ENCODE measurements around the gene MYH7B.

MYH7B gene

DNA sequence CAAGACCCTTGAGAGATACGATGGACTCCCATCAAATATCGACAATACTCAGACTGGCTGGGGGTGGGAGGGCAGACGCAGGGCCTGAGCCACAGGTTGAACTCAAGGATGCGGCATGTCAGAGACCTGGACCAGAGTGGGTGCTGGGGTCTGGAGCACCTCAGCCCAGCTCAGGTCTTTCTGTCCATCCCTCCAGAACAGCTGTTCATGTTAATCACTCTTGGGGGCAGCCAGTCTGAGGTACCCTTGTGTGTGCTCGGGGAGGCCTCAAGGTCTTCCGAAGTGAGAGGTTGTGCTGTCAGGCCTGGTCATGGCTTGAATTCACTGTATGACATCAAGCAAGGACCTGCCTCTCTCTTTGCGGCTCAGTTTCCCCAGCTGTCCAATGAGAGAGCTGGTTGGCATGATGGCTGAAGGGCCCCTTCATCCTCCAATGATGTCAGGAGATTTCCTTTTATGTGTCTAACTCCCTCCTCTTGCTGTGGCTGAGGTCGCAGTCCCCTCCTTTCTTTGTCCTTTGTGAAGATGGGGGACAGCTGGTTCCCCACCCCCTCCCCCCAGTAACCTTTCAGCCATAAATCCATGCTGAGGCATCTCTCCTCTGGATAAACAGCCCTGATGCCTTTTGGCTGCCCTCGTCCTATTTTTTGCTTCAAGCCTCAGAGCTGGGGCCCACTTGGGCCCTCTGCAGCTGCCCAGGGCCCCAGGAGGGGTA, 15.3 kb downstream of the MYH7B start:
- TF ChIP-seq, protein P1, sequence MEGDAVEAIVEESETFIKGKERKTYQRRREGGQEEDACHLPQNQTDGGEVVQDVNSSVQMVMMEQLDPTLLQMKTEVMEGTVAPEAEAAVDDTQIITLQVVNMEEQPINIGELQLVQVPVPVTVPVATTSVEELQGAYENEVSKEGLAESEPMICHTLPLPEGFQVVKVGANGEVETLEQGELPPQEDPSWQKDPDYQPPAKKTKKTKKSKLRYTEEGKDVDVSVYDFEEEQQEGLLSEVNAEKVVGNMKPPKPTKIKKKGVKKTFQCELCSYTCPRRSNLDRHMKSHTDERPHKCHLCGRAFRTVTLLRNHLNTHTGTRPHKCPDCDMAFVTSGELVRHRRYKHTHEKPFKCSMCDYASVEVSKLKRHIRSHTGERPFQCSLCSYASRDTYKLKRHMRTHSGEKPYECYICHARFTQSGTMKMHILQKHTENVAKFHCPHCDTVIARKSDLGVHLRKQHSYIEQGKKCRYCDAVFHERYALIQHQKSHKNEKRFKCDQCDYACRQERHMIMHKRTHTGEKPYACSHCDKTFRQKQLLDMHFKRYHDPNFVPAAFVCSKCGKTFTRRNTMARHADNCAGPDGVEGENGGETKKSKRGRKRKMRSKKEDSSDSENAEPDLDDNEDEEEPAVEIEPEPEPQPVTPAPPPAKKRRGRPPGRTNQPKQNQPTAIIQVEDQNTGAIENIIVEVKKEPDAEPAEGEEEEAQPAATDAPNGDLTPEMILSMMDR (IDR thresholded peaks at IDR 0.05): no peak

DNA sequence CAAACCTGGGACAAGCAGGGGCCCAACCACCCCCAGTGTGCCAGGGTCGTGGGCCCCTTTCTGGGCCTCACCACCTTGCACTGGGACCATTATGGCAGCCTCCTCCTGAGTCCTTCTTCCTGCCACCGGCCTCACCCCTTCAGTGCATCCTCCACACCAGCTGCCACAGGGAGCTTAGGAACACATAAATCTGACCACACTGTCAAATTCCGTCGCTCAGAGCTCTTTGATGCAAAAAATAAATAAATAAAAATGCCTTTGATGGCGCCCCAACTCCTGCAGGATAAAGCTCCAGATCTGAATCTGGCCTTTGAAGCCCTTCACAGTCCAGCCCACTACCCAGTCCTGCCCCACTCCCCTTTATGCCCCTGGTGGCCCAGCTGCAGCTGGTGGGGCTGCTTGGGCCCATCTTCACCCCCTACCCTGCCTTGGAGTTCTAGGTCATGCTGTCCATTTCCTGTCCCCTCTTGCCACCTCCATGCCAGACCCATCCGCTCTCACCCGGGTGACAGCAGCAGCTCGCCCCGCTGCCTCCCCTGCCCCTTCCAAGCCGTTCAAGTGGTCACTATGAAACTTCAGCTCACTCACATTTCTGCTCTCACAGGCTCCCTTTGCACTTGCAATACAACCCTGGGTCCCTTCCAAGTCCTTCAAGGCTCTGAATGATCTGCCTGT, 16.0 kb downstream of the MYH7B start:
- TF ChIP-seq, protein P1 (IDR thresholded peaks at IDR 0.05): no peak

DNA sequence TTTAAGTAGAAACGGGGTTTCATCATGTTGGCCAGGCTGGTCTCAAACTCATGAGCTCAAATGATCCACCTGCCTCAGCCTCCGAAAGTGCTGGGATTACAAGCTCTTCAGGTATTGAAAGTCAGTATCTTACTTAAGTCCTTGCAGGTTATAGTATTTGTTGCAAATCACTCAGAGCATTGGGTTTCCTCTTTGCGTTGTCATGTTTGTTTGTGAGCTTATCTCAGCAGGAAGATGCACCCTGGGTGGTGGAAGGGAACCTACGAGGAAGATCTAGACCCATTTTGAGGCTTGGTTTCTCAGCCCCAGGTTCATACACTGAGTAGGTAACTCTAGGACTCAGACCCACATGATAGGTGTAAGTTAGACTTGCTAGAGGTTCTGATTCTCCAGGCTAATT, 18.6 kb downstream of the MYH7B start:
- TF ChIP-seq, protein P1 (IDR thresholded peaks at IDR 0.05): no peak

DNA sequence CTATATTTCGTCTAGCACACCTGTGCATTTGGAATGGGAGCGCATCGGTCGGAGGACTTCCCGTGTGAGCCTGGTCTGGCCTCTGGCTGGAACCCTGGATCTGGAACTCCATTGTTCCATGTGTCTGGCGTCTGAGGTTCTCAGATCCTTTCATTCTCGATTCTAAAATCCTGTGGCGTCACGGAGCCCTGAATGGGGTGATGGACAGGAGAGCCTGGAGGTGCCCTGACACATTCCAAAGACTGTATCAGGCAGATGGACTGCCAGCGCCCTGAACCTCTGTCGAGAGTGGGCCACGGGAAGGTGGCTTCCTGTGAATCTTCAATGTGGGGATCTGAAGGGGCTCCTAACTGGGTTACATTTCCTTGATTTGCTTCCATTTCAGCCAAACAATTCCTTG, 20.6 kb downstream of the MYH7B start:
- TF ChIP-seq, protein P1 (IDR thresholded peaks at IDR 0.05): no peak

DNA sequence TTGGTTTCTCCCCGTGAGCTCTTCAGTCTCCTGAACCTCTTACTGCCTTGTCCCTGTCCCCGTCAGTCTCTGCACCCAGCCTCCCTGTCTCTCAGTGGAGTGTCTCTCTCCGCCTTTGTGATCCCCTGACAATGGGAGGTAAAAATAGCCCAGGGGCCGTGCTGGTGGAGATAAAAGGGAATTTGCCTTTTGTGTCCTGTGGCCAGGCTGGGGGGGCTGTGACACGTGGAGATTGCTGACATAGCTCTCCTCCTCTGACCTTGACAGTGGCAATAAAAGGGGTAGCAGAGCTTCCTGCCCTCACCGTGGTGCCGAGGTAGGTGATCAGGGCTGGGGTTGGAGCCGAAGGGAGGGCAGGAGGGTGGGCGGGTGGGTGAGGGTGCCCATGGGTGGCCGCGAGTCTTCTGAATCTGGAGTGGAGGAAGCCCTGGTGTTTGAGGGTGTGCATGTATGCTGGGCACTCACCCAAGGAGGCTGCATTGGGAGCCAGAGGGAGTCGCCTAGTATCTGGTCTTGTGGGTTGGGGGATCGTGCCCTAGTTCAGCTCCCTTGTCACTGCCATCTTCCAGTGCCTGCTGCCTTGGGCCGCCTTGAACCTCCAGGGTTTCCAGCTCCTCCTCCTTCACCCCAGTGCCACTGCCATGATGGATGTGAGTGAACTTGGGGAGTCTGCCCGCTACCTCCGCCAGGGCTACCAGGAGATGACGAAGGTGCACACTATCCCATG, 21.9 kb downstream of the MYH7B start:
- TF ChIP-seq, protein P1 (IDR thresholded peaks at IDR 0.05): no peak

DNA sequence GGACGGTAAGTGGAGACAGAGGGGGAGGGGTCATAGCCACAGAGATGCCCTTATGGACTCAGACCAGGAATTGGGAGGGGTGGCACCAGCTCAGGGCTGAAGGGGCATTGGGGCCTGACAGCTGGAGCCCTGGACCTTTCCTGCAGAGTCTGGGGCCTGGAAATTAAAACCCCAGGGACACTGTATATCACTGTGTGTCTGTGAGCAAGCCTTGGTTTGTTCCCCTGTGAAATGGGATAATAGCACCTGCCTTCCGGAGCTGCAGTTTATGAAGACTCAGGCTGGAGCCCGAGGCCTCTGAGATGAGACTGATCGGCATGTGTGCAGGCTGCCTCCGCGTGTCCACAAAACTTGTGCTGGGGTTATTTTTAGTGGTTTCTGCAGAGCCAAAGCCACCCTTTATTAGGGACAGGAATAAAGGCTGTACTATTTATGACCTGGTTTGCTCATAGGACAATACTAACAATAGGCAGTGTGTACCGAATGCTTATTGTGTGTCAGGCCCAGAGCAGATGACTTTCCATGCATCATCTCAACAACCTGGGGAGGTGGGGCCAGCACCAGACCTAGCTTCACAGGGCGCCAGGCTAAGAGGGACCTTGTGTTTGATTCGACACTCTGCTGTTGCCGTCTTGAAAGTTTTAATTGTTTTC, 22.6 kb downstream of the MYH7B start:
- TF ChIP-seq, protein P1 (IDR thresholded peaks at IDR 0.05): no peak

DNA sequence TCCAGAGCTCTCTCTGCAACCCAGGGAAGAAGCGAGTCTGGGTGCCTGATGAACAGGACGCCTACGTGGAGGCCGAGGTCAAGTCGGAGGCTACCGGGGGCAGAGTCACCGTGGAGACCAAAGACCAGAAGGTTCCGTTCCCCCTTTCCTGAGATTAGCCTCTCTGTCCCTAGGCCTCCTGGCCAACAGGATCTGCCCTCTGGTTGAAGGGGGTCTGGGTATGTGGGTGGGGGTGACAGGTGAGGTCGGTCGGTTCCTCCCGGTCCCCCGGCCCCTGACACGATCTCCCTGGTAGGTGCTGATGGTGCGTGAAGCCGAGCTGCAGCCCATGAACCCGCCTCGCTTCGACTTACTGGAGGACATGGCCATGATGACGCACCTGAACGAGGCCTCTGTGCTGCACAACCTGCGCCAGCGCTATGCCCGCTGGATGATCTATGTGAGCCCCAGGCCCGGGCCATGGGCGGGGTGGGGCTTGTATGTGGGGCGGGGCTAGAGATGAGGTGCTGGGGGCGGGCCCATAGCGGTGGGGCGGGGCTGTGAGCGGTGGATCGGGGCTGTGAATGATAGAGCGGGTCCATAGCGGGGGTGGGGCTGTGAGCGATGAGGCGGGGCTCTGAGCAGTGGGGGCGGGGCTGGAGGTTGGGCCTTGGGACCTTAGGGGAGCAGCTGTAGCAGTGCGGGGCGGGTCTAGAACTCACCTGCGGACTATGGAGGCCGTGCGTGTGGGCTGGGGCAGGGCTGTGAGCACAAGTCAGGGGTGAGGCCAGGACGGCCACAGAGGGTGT, 23.9 kb downstream of the MYH7B start:
- TF ChIP-seq, protein P1 (IDR thresholded peaks at IDR 0.05): no peak
